Epidermal melanocyte (primary cell): ENCODE measurements around the gene FUT9.
"Not testable (repeated sequence)": the region's sequence is repeated elsewhere in the genome, so short reads cannot be mapped to it uniquely, and the experiment has no call there.

ENCODE experiments used
- DNase-seq: peaks from one replicate; pipeline ENCODE4 v3.0.0; 2011; ENCODE audit warnings: low spot score; ENCODE audit not compliant: insufficient read length

FUT9 gene

GRCh38 chr6:96184798-96185197 is 169.0 kb downstream of the FUT9 start:
- no peak for DNase-seq

GRCh38 chr6:96186094-96186493 is 170.3 kb downstream of the FUT9 start:
- DNase-seq, result no peak

GRCh38 chr6:96186516-96187195 is 170.9 kb downstream of the FUT9 start:
- no peak for DNase-seq

GRCh38 chr6:96194675-96195074 is 178.9 kb downstream of the FUT9 start:
- no peak for DNase-seq

- no peak for DNase-seq
Measured at GRCh38 chr6:96195272-96195671, 179.5 kb downstream of the FUT9 start.

- DNase-seq, result no peak
Measured at GRCh38 chr6:96196633-96197032, 180.9 kb downstream of the FUT9 start.

GRCh38 chr6:96197241-96197640 is 181.5 kb downstream of the FUT9 start:
- DNase-seq, result no peak

GRCh38 chr6:96202571-96202970 is 186.8 kb downstream of the FUT9 start:
- DNase-seq, result no peak

- DNase-seq, result no peak
Measured at GRCh38 chr6:96211341-96211740, 195.6 kb downstream of the FUT9 start.

GRCh38 chr6:96212066-96212465 is 196.3 kb downstream of the FUT9 start:
- no peak for DNase-seq

- no peak for DNase-seq
Measured at GRCh38 chr6:96213784-96214183, 198.0 kb downstream of the FUT9 start.

- no peak for DNase-seq
Measured at GRCh38 chr6:96223695-96224094, 207.9 kb downstream of the FUT9 start.

GRCh38 chr6:96227135-96227534 is 211.4 kb downstream of the FUT9 start:
- no peak for DNase-seq

- DNase-seq, result no peak
Measured at GRCh38 chr6:96234444-96234843, 218.7 kb downstream of the FUT9 start.

GRCh38 chr6:96235927-96236326 is 220.2 kb downstream of the FUT9 start:
- no peak for DNase-seq

- no peak for DNase-seq
Measured at GRCh38 chr6:96236471-96236870, 220.7 kb downstream of the FUT9 start.

GRCh38 chr6:96237638-96238347 is 222.0 kb downstream of the FUT9 start:
- DNase-seq, result no peak

GRCh38 chr6:96246563-96246962 is 230.8 kb downstream of the FUT9 start:
- DNase-seq, result no peak

GRCh38 chr6:96249755-96250154 is 234.0 kb downstream of the FUT9 start:
- DNase-seq, result no peak

GRCh38 chr6:96257751-96258150 is 242.0 kb downstream of the FUT9 start:
- DNase-seq, result no peak

GRCh38 chr6:96260787-96261430 is 245.1 kb downstream of the FUT9 start:
- not testable (repeated sequence) for DNase-seq
